NCI-H1105 treated with DMSO at 0.1 percent for 48 hours (cell line): ENCODE data around the gene GID8.

Experiments used
- DNase-seq: peaks from one replicate; lab custom pipeline; 2025; lab: John Stamatoyannopoulos, UW

Gene GID8

GRCh38 chr20:62943396-62943795 is 5.4 kb downstream of the GID8 start:
- no peak for DNase-seq

DNA sequence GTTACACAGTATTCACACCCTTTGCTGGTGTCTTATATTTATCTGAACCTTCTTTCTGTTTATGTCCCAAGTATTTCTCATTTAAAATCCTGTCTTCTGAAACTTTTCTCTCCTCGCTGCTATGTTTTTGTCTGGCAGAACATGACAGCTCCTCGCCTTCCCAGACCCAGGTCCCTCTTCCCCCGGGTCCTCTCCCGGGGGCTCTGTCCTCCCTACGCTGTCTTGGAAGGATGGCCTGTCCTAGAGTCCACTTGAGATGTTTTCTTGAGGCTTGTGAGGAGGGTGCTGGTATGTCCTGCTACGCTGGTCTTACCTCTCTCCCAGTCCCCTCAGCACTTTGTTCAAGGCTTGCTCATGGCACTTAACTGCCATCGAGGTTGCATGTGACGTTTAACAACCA is 6.2 kb downstream of the GID8 start:
- no peak for DNase-seq

GRCh38 chr20:62944746-62945145 is 6.8 kb downstream of the GID8 start:
- no peak for DNase-seq

- no peak for DNase-seq
Observed at GRCh38 chr20:62945771-62946339, 7.9 kb downstream of the GID8 start.

DNA sequence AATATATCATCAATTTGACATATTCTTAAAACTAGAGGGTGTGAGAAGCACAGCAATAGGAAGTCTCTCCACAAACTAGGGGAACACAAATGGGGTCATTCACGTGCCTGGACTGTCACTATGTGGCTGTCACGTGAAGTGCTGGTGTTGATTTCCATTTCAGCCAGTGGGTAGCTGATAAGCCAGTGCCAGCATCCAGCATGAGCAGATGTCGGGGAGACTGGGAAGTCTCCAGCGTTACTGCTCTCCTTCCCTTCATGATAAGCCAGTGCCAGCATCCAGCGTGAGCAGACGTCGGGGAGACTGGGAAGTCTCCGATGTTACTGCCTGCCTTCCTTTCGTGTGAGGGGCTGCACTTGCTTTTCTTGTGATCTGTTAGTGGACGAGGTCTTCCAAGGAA is 9.0 kb downstream of the GID8 start:
- no peak for DNase-seq

- DNase-seq = no peak
Observed at GRCh38 chr20:62947532-62948300, 9.8 kb downstream of the GID8 start.

DNA sequence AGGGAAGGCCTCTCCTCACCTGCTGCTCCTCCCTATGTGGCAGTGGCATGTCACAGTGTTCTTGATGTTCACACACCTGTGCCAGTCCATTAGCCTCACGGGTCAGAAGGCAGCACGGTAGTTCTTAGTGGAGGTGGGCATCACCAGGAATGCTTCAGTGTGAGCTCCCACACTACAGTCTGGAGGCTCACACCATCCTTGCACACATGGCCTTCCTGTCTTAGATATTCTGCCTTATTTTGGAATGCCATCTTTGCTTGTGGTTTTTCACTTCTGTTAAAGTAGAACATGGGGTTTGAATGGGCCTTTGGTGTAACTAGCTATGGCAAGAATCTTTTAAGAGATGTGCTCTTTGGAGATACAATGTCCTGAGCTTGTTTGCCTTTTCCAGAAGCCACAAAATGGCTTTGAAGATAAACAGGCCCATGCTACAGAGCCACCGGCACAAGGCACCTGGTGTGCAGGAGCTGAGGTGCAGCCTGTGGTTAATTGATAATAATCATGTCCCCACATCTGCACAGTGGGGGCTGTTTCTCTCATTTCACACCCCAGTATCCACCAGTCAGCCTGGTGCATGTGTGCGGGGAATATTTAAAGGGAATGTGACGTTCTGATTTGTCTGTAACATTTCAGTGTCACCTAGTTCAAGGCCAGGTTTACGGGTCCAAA is 11.3 kb downstream of the GID8 start:
- no peak for DNase-seq

GRCh38 chr20:62949962-62950361 is 12.0 kb downstream of the GID8 start:
- no peak for DNase-seq

- DNase-seq = no peak
Observed at GRCh38 chr20:62950741-62951140, 12.8 kb downstream of the GID8 start.

GRCh38 chr20:62951143-62951895 is 13.4 kb downstream of the GID8 start:
- no peak for DNase-seq

DNA sequence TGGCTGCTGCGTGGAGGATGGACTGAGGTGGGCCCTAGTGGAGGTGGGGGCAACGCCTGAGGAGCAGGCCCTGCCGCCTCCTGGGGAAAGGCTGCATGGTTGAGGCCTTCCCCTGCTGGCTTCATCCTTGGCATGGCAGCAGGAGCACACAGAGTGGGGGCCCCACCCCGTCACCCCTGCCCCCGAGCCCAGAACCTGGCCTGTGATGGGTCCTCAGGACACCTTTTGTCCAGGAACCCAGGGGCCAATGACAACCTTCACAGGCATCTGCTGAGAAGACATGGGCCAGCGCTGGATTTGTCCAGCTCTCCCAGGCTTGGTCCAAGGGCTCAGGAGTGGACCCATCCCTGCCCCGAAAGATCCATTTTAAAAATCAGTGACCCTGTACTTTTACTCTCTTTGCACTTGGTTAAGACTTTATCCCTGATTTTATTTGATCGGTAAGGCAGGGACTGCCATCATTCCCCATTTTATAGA is 14.0 kb downstream of the GID8 start:
- DNase-seq = no peak

DNA sequence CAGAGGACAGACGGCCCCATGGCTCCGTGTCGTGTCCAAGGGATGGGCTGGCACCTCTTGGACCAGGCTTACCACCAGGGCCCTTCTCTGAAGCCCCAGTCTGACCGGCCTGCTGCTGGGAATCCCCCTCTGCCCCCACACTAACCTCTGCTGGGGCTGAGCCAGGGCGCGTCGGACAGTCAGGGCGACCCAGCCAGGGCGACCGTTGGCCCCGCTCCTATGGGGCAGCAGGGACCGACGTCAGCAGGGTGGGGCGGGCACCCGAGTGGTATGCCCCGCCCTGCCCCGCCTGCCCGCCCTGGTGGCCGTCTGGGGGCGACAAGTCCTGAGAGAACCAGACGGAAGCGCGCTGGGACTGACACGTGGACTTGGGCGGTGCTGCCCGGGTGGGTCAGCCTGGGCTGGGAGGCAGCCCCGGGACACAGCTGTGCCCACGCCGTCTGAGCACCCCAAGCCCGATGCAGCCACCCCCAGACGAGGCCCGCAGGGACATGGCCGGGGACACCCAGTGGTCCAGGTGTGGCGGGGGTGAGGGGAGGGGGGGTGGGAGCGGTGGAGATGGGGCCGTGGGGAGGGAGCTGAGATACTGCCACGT is 14.5 kb downstream of the GID8 start, which contains the start of gene SLC17A9:
Gene SLC17A9, plus strand, starts transcription at position 337 of the 595 bp plus-strand sequence. Its CDS starts 122 bp downstream, at position 459.
- no peak for DNase-seq

- no peak for DNase-seq
Observed at GRCh38 chr20:62952968-62953838, 15.3 kb downstream of the GID8 start.

GRCh38 chr20:62953839-62954703 is 16.1 kb downstream of the GID8 start:
- peak; percentile 87 for DNase-seq

DNA sequence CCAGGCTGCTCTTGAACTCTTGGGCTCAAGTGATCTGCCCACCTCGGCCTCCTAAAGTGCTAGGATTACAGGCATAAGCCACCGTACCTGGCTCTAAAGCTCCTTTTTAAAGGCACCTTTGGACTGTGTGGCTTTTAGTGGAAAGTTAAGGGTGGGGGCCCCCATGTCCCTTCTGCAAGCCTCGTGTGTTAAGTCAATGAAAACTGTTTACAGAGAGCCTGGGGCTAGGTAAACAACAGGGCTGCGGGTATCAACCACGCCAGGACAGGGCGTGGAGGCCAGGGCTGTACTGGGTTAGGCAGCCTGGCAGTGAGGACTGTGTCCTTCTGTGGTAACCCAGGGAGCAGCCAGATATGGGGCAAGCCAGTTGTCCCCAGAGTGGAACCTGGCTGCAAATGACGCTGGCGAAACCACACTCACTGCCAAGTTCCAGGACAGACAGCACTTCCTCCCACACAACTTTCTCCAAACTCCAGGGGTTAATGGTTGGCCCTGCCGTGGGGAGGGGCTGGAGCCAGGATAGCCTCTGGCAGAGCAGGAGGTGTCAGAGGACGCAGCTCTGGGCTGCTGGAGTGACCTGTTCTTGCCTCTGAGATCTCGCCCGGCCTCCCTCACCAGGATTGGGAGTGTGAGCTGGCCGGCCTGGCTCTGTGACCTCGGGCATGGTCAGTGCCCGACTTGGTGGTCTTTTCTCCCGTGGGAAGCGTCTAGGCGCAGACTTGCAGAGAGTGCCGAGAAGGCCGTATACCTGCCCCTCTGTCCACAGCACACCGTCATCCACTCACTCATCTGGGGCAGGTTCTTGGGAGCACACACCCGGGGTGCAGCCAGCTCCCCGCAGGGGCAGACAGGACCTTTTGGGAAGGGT is 17.8 kb downstream of the GID8 start:
- no peak for DNase-seq

DNA sequence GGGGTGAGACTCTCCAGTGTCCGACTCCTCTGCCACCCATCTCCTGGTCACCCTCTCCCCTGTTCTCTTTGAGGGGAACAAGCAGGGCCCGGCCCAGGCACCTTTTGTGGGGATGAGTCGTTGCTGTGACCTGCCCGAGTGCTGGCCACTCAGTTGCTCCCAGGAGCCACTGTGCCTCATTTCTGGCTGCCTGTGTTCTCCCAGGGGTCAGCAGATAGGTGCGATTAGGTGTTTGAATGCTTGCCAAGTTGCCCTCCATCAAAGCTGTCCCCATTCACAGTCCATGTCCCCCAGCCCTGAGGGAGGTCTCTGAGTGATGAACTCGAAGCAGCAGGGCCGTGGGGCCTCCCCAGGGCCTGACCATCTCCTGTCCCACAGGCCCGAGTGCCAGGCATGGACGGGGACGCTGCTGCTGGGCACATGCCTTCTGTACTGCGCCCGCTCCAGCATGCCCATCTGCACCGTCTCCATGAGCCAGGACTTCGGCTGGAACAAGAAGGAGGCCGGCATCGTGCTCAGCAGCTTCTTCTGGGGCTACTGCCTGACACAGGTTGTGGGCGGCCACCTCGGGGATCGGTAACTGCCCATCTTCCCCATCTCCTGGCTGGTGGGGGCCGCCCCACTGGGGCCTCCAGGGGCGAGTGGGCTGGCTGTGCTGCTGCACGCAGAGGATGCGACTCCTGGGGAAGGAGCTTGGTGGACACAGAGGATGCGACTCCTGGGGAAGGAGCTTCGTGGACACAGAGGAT is 18.6 kb downstream of the GID8 start:
- no peak for DNase-seq

- DNase-seq = no peak
Observed at GRCh38 chr20:62957136-62958117, 19.5 kb downstream of the GID8 start.
